Esophagus muscularis mucosa (tissue), 3 donors: ENCODE results near the gene CIITA.

Source experiments
- POLR2AphosphoS5 ChIP-seq, 2 donors: sonication (generic); formaldehyde crosslinking; IDR thresholded peaks; one replicate each; pipeline ENCODE4 v1.6.1; 2017; ENCODE audit warnings: antibody characterized with exemption in 2 of 2
- TF ChIP-seq, protein P1 (sequence below), 3 experiments: fragments of 200-600 bp in 2 of 3; fragments of 450-650 bp in 1 of 3; sonication (generic) in 2 of 3; IDR thresholded peaks; one replicate each; pipeline ENCODE4 v1.5.1; 2017 to 2019; ENCODE audit warnings: antibody characterized with exemption in 3 of 3, mild to moderate bottlenecking in 2 of 3, moderate library complexity in 1 of 3

DNA sequence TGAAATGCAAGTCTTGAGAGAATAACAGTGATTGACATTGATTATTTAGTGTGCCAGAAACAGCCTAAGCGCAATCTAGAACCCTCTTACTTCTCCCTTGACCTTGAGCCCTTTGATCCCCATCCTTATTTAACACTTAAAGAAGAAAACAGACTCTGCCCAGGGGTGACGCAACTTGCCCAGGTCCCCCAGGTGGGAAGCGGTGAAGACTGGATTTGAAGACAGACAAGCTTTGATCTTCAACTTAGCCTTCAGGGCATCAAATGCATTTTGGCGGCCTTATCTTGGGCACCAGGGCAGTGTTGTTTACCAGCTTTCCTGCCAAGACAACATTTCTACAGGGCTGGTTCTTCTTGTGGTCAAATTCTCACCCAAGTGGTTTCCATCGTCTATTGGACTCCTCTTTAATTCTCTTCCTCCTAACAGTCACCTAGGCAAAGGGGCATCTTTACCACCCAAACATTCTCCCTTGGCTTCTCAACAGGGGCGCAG lies 8.9 kb upstream of the CIITA start:
- TF ChIP-seq, protein P1, sequence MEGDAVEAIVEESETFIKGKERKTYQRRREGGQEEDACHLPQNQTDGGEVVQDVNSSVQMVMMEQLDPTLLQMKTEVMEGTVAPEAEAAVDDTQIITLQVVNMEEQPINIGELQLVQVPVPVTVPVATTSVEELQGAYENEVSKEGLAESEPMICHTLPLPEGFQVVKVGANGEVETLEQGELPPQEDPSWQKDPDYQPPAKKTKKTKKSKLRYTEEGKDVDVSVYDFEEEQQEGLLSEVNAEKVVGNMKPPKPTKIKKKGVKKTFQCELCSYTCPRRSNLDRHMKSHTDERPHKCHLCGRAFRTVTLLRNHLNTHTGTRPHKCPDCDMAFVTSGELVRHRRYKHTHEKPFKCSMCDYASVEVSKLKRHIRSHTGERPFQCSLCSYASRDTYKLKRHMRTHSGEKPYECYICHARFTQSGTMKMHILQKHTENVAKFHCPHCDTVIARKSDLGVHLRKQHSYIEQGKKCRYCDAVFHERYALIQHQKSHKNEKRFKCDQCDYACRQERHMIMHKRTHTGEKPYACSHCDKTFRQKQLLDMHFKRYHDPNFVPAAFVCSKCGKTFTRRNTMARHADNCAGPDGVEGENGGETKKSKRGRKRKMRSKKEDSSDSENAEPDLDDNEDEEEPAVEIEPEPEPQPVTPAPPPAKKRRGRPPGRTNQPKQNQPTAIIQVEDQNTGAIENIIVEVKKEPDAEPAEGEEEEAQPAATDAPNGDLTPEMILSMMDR (IDR thresholded peaks at IDR 0.05) = no peak
- TF ChIP-seq POLR2AphosphoS5 (IDR thresholded peaks at IDR 0.05) = no peak
